GM23248 (cell line): ENCODE results near the gene AAMP.

Experiments used
- EZH2 ChIP-seq: fragments of 200-600 bp; sonication (generic); IDR thresholded peaks from 2 replicates; pipeline ENCODE4 v1.6.1; 2018; ENCODE audit warnings: antibody characterized with exemption, mild to moderate bottlenecking; ENCODE audit not compliant: insufficient read depth, poor library complexity, severe bottlenecking
- EZH2phosphoT487 ChIP-seq: fragments of 200-600 bp; sonication (generic); IDR thresholded peaks from 2 replicates; pipeline ENCODE4 v1.6.1; 2018; ENCODE audit warnings: antibody characterized with exemption, moderate library complexity, mild to moderate bottlenecking, low read depth; ENCODE audit not compliant: insufficient read depth

DNA sequence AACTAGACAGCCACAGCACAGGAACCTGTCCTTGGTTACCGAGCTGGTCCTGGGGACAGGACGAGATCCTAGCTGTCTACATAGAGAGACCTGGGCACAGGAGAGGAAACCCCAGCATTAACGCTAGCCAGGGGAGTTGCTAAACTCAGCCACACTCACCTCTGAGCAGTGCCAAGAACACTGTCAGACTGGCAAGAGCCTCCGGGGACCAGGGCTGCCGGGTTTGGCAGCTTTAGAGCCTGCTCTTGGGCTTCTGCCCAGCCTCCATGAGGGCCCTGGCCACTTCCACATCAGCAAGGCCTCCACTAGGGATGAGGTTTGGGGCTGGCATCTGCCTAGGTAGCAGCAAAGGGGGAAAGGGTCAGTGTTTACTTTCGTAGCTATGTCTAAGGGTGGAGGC lies 15.7 kb upstream of the AAMP start:
- no peak for TF ChIP-seq EZH2
- TF ChIP-seq EZH2phosphoT487 = no peak
